ENCODE data around the gene ZBTB3. TPM values are rescaled to one million over a fixed set of nuclear protein-coding genes. Genes with fewer than 3 reads are reported as not detected.
A peak's percentile ranks its signal among the peaks of the same experiment; 100 is the strongest.

Gene ZBTB3
- total RNA-seq, 1 donor: 13.0 TPM

DNA sequence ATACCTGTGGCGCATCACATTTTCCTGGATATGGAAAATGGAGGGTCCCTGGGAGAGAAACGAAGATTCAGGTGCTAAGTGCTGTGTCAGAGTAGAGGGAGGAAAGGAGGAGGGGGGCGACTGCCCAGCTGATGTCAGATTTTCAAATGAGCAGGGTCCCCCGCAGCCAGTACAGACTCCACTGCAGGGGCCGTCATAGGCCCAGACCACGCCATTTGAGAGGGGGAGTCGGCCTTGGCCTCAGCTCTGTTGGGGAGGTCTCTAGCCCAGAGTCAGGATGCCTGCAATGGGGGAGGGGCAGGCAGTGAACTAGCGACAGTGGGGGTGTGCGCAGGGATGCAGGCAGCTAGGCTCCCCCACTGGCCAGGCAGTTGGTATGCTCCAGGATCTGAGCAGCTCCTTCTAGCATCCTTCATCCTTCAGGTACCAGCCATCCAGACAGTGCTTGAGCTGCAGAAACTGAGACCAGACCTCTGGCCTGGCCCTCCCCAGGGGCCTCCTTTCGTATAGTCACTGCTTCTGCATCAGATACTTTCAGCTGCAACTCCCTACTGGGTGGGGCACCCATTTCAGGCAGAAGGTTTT lies 46.6 kb downstream of the ZBTB3 start, which contains the start of the genes BSCL2 and GNG3:
BSCL2 (minus strand) TSS at position 148 of the 585 bp plus-strand sequence. CDS start 229 bp downstream, outside the sequence.
GNG3 (plus strand) TSS at position 400 of the 585 bp plus-strand sequence. CDS start 620 bp downstream, outside the sequence.
- H3K36me3 ChIP-seq (ENCODE audit: insufficient read depth, low read length): peaks cover 24% of the 10 kb centered on the region

DNA sequence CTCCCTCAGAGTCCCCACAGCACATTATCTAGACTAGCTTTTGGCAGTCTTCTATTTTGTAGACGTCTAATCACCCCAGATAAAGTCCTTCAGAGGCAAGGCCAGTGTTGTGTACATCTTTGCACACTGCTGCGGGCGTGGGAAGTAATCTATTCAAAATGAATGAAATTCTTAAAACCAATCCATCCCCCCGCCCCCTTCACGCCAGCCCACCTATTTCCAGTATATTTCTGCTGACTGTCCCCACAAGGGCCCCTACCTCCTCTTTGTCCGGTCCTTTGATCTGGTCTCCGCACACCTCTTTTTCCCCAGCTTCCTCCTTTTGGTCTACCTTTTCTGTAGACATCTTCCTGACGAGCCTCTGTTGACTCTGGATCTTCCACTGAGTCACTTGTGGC lies 47.1 kb downstream of the ZBTB3 start:
- Histone ChIP-seq H3K36me3 (ENCODE audit: insufficient read depth, low read length) (peaks cover 22% of the 10 kb centered on the region), H2AFZ (ENCODE audit: low read length) (no peak overlapping the region), H4K20me1 (ENCODE audit: insufficient read depth, low read length) (no peaks in the 10 kb centered on the region), H3K27ac (ENCODE audit: low read depth, low read length) (no peak overlapping the region), H3K79me2 (ENCODE audit: insufficient read depth, low read length) (peaks cover 10% of the 10 kb centered on the region), H3K4me1 (ENCODE audit: insufficient read depth, low read length) (peaks cover 29% of the 10 kb centered on the region), H3K4me3 (ENCODE audit: insufficient read depth, low read length) (peak overlapping the region; percentile 75), H3K4me2 (ENCODE audit: insufficient read depth, low read length) (peak overlapping the region; percentile 98), H3K9me3 (ENCODE audit: low read depth, low read length) (no peaks in the 10 kb centered on the region), H3K27me3 (ENCODE audit: insufficient read depth, low read length) (no peaks in the 10 kb centered on the region)
- TF ChIP-seq, protein P1, sequence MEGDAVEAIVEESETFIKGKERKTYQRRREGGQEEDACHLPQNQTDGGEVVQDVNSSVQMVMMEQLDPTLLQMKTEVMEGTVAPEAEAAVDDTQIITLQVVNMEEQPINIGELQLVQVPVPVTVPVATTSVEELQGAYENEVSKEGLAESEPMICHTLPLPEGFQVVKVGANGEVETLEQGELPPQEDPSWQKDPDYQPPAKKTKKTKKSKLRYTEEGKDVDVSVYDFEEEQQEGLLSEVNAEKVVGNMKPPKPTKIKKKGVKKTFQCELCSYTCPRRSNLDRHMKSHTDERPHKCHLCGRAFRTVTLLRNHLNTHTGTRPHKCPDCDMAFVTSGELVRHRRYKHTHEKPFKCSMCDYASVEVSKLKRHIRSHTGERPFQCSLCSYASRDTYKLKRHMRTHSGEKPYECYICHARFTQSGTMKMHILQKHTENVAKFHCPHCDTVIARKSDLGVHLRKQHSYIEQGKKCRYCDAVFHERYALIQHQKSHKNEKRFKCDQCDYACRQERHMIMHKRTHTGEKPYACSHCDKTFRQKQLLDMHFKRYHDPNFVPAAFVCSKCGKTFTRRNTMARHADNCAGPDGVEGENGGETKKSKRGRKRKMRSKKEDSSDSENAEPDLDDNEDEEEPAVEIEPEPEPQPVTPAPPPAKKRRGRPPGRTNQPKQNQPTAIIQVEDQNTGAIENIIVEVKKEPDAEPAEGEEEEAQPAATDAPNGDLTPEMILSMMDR (IDR thresholded peaks at IDR 0.05; ENCODE audit: extremely low read depth, low read depth, low read length): no peak
- DNase-seq (ENCODE audit: insufficient read length, low spot score, missing footprints): no peak

More for the DNA sequence above, 46.6 kb downstream of the ZBTB3 start, which contains the start of the genes BSCL2 and GNG3:
- Histone ChIP-seq H3K4me1 (ENCODE audit: insufficient read depth, low read length) (peaks cover 29% of the 10 kb centered on the region), H3K27me3 (ENCODE audit: insufficient read depth, low read length) (no peaks in the 10 kb centered on the region), H3K4me2 (ENCODE audit: insufficient read depth, low read length) (peak within 1 kb of the TSS; percentile 98), H3K27ac (ENCODE audit: low read depth, low read length) (peak within 1 kb of the TSS; percentile 34), H3K79me2 (ENCODE audit: insufficient read depth, low read length) (peaks cover 10% of the 10 kb centered on the region), H2AFZ (ENCODE audit: low read length) (peak within 1 kb of the TSS; percentile 75), H3K9me3 (ENCODE audit: low read depth, low read length) (no peaks in the 10 kb centered on the region), H3K4me3 (ENCODE audit: insufficient read depth, low read length) (peak within 1 kb of the TSS; percentile 75), H4K20me1 (ENCODE audit: insufficient read depth, low read length) (no peaks in the 10 kb centered on the region)
- no peak for DNase-seq (ENCODE audit: insufficient read length, low spot score, missing footprints)
- TF ChIP-seq, protein P1 (IDR thresholded peaks at IDR 0.05; ENCODE audit: extremely low read depth, low read depth, low read length): no peak

DNA sequence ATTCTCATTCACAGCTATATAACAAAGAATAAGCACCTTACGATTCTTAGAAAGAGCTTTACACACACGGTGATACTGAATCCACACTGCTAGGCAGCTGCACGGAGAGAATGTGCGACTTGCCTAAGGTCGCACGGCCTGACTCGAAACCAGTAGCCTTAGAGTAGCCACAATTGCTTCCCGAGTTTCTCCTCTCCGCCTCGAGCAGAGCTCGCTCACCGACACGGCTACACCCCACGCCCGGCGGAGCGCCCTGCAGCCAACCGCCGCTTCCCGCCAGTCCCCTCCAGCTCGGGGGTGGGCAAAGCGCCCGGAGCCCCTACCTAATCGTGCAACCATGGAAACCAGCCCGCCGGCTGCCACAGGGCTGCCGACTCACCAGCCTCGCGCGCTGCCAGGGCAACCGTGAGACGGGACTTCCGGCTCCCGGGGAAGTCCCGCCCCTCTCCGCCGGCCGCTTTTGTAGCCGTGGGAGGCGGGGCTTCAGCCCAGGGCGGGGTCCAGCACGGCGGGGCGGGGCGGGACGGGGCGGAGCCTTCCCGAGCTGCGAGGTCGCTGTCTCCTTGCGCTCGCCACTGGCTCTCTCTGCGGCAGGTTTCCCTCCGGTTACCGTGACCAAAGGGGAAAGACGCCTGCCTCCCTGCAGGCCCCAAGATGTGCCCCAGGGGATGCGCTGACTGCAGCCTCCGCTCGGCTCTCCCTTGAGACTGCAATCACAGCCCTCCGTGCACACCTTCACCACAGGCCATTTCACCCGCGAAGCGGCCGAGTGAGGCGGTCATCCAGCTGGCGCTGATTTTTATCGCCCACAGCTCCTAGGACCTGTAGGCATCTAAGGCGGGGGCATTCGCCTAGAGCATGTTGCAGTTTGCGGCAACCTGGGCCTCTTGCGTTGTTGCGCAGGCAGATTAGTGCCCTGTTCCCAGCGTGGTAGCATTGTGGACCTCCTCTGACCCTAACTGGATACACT lies 47.8 kb downstream of the ZBTB3 start:
- Histone ChIP-seq H3K79me2 (ENCODE audit: insufficient read depth, low read length) (peaks cover 10% of the 10 kb centered on the region), H2AFZ (ENCODE audit: low read length) (peak overlapping the region; percentile 81), H3K36me3 (ENCODE audit: insufficient read depth, low read length) (peaks cover 22% of the 10 kb centered on the region), H3K4me3 (ENCODE audit: insufficient read depth, low read length) (peak overlapping the region; percentile 75), H3K27me3 (ENCODE audit: insufficient read depth, low read length) (no peaks in the 10 kb centered on the region), H3K4me2 (ENCODE audit: insufficient read depth, low read length) (peak overlapping the region; percentile 98), H3K4me1 (ENCODE audit: insufficient read depth, low read length) (peaks cover 29% of the 10 kb centered on the region), H4K20me1 (ENCODE audit: insufficient read depth, low read length) (no peaks in the 10 kb centered on the region), H3K27ac (ENCODE audit: low read depth, low read length) (peak overlapping the region; percentile 89), H3K9me3 (ENCODE audit: low read depth, low read length) (no peaks in the 10 kb centered on the region)
- TF ChIP-seq, protein P1 (IDR thresholded peaks at IDR 0.05; ENCODE audit: extremely low read depth, low read depth, low read length): no peak
- peak; percentile 97 for DNase-seq (ENCODE audit: insufficient read length, low spot score, missing footprints)

Data from osteoblast (primary cell).